Measurements from ENCODE around the gene ISCU.

DNA sequence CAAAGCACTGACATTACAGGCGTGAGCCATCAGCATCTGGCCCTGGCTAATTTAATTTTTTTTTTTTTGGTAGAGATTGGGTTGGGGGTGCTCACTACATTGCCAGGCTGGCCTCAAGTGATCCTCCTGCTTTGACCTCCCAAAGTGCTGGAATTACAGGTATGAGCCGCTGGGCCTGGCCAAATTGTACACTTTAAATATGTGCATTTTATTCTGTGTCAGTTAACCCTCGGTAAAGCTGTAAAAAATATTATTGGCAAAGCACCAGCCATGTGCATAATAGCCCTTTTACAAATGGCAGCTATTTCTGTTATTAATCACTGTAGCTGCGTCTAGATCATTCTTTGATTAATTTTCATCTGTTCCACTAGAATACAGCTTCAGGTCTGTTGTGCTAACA is 23.5 kb downstream of the ISCU start:
- TF ChIP-seq POLR2A (IDR thresholded peaks at IDR 0.05; ENCODE audit: low read length) (no peak), GATA1 (IDR thresholded peaks at IDR 0.05; ENCODE audit: low read depth, low read length) (no peak)

Measured in erythroblast (primary cell).